GM21528 (cell line): ENCODE data around the gene CDK5.

Experiments used
- ATAC-seq: cut with Tn5 transposase; IDR thresholded peaks from one replicate; pipeline ENCODE4 v1.9.1; 2021; ENCODE audit warnings: mild to moderate bottlenecking, moderate library complexity; ENCODE audit not compliant: unreplicated experiment, low FRiP score

CDK5 gene

GRCh38 chr7:151006590-151007300 lies 51.0 kb downstream of the CDK5 start:
- ATAC-seq, result no peak

GRCh38 chr7:151005566-151005965 lies 52.1 kb downstream of the CDK5 start:
- no peak for ATAC-seq
